HepG2 (cell line): ENCODE measurements around the gene AAMP. TPM values are rescaled to one million over a fixed set of nuclear protein-coding genes. Genes with fewer than 3 reads are reported as not detected.
"Not testable (repeated sequence)": the region's sequence is repeated elsewhere in the genome, so short reads cannot be mapped to it uniquely, and the experiment has no call there.

ENCODE experiments used
- ATAC-seq: fragments of 200-7000 bp; cut with Tn5 transposase; 3 replicates; pipeline ENCODE4 v1.9.1; 2020; ENCODE audit warnings: mild to moderate bottlenecking, moderate library complexity
- BruUV-seq: library from RNA; stranded (reverse); fragments of 400-500 nt; replicated peaks from 2 replicates; lab custom pipeline; 2021; lab: Mats Ljungman, UMichigan
- CTCF ChIA-PET: fragments of 300-600 bp; formaldehyde crosslinking; extraction: SDS; loops from one replicate; lab custom pipeline; 2021; ENCODE audit warnings: low total read pairs, inconsistent platforms, low intra/inter-chr PET ratio; lab: Yijun Ruan, JAX
- POLR2A ChIA-PET: fragments of 350-600 bp; sonication (Branson Sonifier 250); formaldehyde crosslinking; loops from one replicate; lab custom pipeline; 2020; ENCODE audit warnings: antibody characterized with exemption, inconsistent platforms; lab: Yijun Ruan, JAX
- DNase-seq: peaks from one replicate; pipeline ENCODE4 v3.0.0-alpha.2; 2015; ENCODE audit warnings: low spot score
- FAIRE-seq: peaks from 3 replicates; lab custom pipeline; 2011; peaks lifted over from hg19 to GRCh38; lab: Jason Lieb, UNC
- H2AFZ ChIP-seq: one replicate; pipeline ENCODE4 v1.6.1; 2011; ENCODE audit warnings: low read length, inconsistent platforms
- H3K27ac ChIP-seq: fragments of 300-600 bp; 3 replicates; pipeline ENCODE4 v1.8.0; 2011; ENCODE audit warnings: mixed run types, mild to moderate bottlenecking, mixed read lengths, low read length, inconsistent platforms; ENCODE audit not compliant: insufficient read depth; ENCODE audit errors: extremely low read length
- H3K27me3 ChIP-seq, 2 experiments: fragments of 200-600 bp in 1 of 2; 2 replicates in 1 of 2; 3 replicates in 1 of 2; pipeline versions ENCODE4 v1.6.0 to v1.8.0; 2011; ENCODE audit warnings: low read length in 2 of 2, mild to moderate bottlenecking in 2 of 2, moderate library complexity in 2 of 2, inconsistent platforms in 1 of 2; ENCODE audit not compliant: insufficient read depth in 2 of 2, control insufficient read depth in 1 of 2
- H3K36me3 ChIP-seq, 2 experiments: fragments of 200-600 bp in 1 of 2; replicated peaks in 1 of 2; 2 replicates in 1 of 2; 3 replicates in 1 of 2; pipeline versions ENCODE4 v1.5.1 to v1.8.0; 2011; ENCODE audit warnings: low read length in 2 of 2, inconsistent platforms in 1 of 2; ENCODE audit not compliant: insufficient read depth in 2 of 2, control insufficient read depth in 1 of 2
- H3K4me1 ChIP-seq: 2 replicates; pipeline ENCODE4 v1.5.1; 2012; ENCODE audit warnings: low read length, inconsistent platforms; ENCODE audit not compliant: insufficient read depth
- H3K4me2 ChIP-seq: 2 replicates; pipeline ENCODE4 v1.6.0; 2011; ENCODE audit warnings: low read depth, low read length, inconsistent platforms
- H3K4me3 ChIP-seq, 3 experiments: fragments of 200-600 bp in 1 of 3; sonication (generic), shearing (Covaris generic) in 1 of 3; replicated peaks in 1 of 3; 2 replicates each; pipeline ENCODE4 v1.5.1; 2011 to 2016; ENCODE audit warnings: low read length in 3 of 3, inconsistent platforms in 2 of 3, low read depth in 2 of 3, mild to moderate bottlenecking in 2 of 3, control low read depth in 1 of 3, mixed read lengths in 1 of 3; ENCODE audit not compliant: insufficient read depth in 1 of 3
- H3K79me2 ChIP-seq: one replicate; pipeline ENCODE4 v1.6.1; 2011; ENCODE audit warnings: low read length, inconsistent platforms; ENCODE audit not compliant: insufficient read depth
- H3K9ac ChIP-seq: 2 replicates; pipeline ENCODE4 v1.6.0; 2011; ENCODE audit warnings: mild to moderate bottlenecking, low read depth, low read length, inconsistent platforms; ENCODE audit not compliant: insufficient read depth
- H3K9me3 ChIP-seq: 2 replicates; pipeline ENCODE4 v1.5.1; 2012; ENCODE audit warnings: mild to moderate bottlenecking, low read length
- H4K20me1 ChIP-seq: 2 replicates; pipeline ENCODE4 v1.6.0; 2011; ENCODE audit warnings: inconsistent platforms, mild to moderate bottlenecking, low read length, moderate library complexity; ENCODE audit not compliant: insufficient read depth
- DNMT3B ChIP-seq: conservative IDR thresholded peaks from 2 replicates; pipeline ENCODE4 v1.6.1; 2016; ENCODE audit warnings: missing biosample characterization, control low read depth
- HNRNPUL1 ChIP-seq: fragments of 200-400 bp; formaldehyde crosslinking; IDR thresholded peaks from 2 replicates; pipeline ENCODE4 v1.6.1; 2017; ENCODE audit warnings: low read depth, mild to moderate bottlenecking, low read length, moderate library complexity
- RORA ChIP-seq: sonication (generic); formaldehyde crosslinking; IDR thresholded peaks from 2 replicates; pipeline ENCODE4 v1.5.0; 2020; ENCODE audit warnings: mild to moderate bottlenecking, missing genetic modification reagents, moderate library complexity
- SAFB2 ChIP-seq: sonication (generic); formaldehyde crosslinking; IDR thresholded peaks from 2 replicates; pipeline ENCODE4 v1.5.1; 2020; ENCODE audit warnings: missing genetic modification reagents, low read depth, mild to moderate bottlenecking, borderline replicate concordance
- SMARCE1 ChIP-seq: fragments of 450-650 bp; IDR thresholded peaks from 2 replicates; pipeline ENCODE4 v1.6.1; 2017; ENCODE audit warnings: borderline replicate concordance
- U2AF2 ChIP-seq: fragments of 200-400 bp; formaldehyde crosslinking; IDR thresholded peaks from 2 replicates; pipeline ENCODE4 v1.6.1; 2017; ENCODE audit warnings: low read depth, mild to moderate bottlenecking, low read length
- ZNF331 ChIP-seq: sonication (generic); formaldehyde crosslinking; IDR thresholded peaks from 2 replicates; pipeline ENCODE4 v1.4.0; 2020; ENCODE audit warnings: missing genetic modification reagents
- ZNF512 ChIP-seq: sonication (generic); formaldehyde crosslinking; IDR thresholded peaks from 2 replicates; pipeline ENCODE4 v1.4.0; 2020; ENCODE audit warnings: mild to moderate bottlenecking, missing genetic modification reagents
- WGBS: methylation state at CpG from one replicate; pipeline ENCODE4 v1.1.6; 2017; ENCODE audit warnings: low lambda C conversion rate; 5-methylcytosine and 5-hydroxymethylcytosine counted together
- in situ Hi-C: cut with HindIII; loops from 2 replicates; pipeline ENCODE4 v1.10.0; 2017; ENCODE audit warnings: low pct_unique_long_range_greater_than_20kb; ENCODE audit not compliant: extremely low pct_ligation_motif_present
- intact Hi-C: fragments of 100-400 bp; cut with micrococcal nuclease; formaldehyde crosslinking; loops from one replicate; pipeline ENCODE4 v1.10.0; 2022; ENCODE audit not compliant: unreplicated experiment
- polyA plus RNA-seq, 8 experiments: library from polyadenylated mRNA; depleted of rRNA in 3 of 8; stranded (reverse) in 7 of 8; unstranded in 1 of 8; fragments of >200 nt; fragmentation: Illumina TruSeq in 4 of 8; extraction: Trizol in 4 of 8; gene quantifications; 2 replicates each; pipeline versions ENCODE4 v1.2.1 to v1.2.3, GENCODE V29; 2011 to 2016; ENCODE audit warnings: low read depth in 4 of 8, missing spikeins in 1 of 8, mixed read lengths in 1 of 8; ENCODE audit not compliant: insufficient read depth in 1 of 8
- total RNA-seq, 5 experiments: library from RNA; depleted of rRNA; stranded (reverse); fragments of >200 nt; fragmentation: Illumina TruSeq; extraction: Trizol; gene quantifications; 2 replicates each; pipeline ENCODE4 v1.2.3, GENCODE V29; 2016; ENCODE audit warnings: low read depth in 1 of 5

Gene AAMP
- total and polyA plus RNA-seq, 2 of the 13 experiments (the other 11 are each of a cell fraction or from before 2014, with no cell fraction given), result 110 to 186 TPM

DNA sequence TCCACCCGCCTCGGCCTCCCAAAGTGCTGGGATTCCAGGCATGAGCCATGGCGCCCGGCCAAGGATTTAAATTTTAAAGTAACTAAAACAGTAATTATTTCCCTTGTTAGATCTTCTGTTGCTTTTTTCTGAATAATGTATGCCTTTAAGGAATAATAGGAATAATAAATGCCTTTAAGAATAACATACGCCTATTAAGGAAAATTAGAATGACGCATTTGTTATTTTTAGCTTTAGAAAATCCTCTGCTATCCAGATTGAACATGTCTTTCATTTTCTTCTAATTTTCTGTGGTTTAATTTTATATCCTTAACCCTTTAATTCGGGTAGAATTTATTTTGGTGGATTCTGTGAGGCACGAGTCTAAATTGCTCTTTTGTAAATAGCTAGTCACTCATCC, 45.5 kb upstream of the AAMP start:
- no peaks in the 10 kb centered on the region for H3K36me3 ChIP-seq
- FAIRE-seq (no peak), ATAC-seq (no peak), DNase-seq (no peak)
- H3K4me3 ChIP-seq, result no peak overlapping the region
- H3K4me1 ChIP-seq, result peaks cover 73% of the 10 kb centered on the region
- TF ChIP-seq SAFB2 (CRISPR knock-in tag), result no peak
- TF ChIP-seq HNRNPUL1, result no peak
- no peak for TF ChIP-seq RORA (CRISPR knock-in tag)
- TF ChIP-seq SMARCE1, result no peak
- no peak for TF ChIP-seq ZNF331 (CRISPR knock-in tag)
- 0 out of 2 replicates have a peak, but pooled peaks have one; percentile 8 for TF ChIP-seq DNMT3B (CRISPR knock-in tag)
- H3K79me2 ChIP-seq, result no peaks in the 10 kb centered on the region
- H2AFZ ChIP-seq, result no peak overlapping the region
- H3K9me3 ChIP-seq, result no peaks in the 10 kb centered on the region
- CTCF ChIA-PET, result no interaction called here
- WGBS, result 72% methylated on average over 8 of the region's 8 CpGs
- POLR2A ChIA-PET, result no interaction called here
- H3K27me3 ChIP-seq, result no peaks in the 10 kb centered on the region
- in situ Hi-C loops (no loop called here), intact Hi-C loops (no loop called here)
- no TSS peak for BruUV-seq
- H4K20me1 ChIP-seq, result no peaks in the 10 kb centered on the region
- H3K27ac ChIP-seq, result no peak overlapping the region
- H3K4me2 ChIP-seq, result peak overlapping the region; percentile 66
- H3K9ac ChIP-seq, result no peak overlapping the region

- CTCF ChIA-PET, H3K9ac ChIP-seq, BruUV-seq, H3K36me3 ChIP-seq, DNase-seq, H3K4me3 ChIP-seq, intact Hi-C loops, H4K20me1 ChIP-seq, H3K27me3 ChIP-seq, POLR2A ChIA-PET, H3K27ac ChIP-seq, FAIRE-seq, in situ Hi-C loops, H3K4me2 ChIP-seq, ATAC-seq, H2AFZ ChIP-seq, H3K79me2 ChIP-seq, H3K9me3 ChIP-seq: not testable (repeated sequence)
- WGBS, result 70% methylated on average over 4 of the region's 4 CpGs
- peaks cover 78% of the 10 kb centered on the region for H3K4me1 ChIP-seq
- TF ChIP-seq ZNF512 (CRISPR knock-in tag) (peak; percentile 83; the same call in 1 of the 2 replicates), U2AF2 (0 out of 2 replicates have a peak, but pooled peaks have one; percentile 55)
Observed at GRCh38 chr2:218314764-218315163, 44.8 kb upstream of the AAMP start.
